ENCODE data around the gene CEMIP.

- no peak for TF ChIP-seq CTCF (IDR thresholded peaks at IDR 0.05)
- TF ChIP-seq POLR2A (IDR thresholded peaks at IDR 0.05): no peak
Observed at GRCh38 chr15:80912673-80913072, 133.5 kb downstream of the CEMIP start.
